Activated naive CD8-positive, alpha-beta T cell treated with anti-CD3 and anti-CD28 coated beads for 36 hours (primary cell): Measurements from ENCODE around the gene DPF3. TPM values are rescaled to one million over a fixed set of nuclear protein-coding genes. Genes with fewer than 3 reads are reported as not detected.

Experiments
- total RNA-seq, 2 experiments: library from RNA; stranded (reverse); gene quantifications; one replicate each; pipeline ENCODE4 v1.2.3, GENCODE V29; 2021

Gene DPF3
- total RNA-seq, 2 experiments from 2014 or later: 1.1 to 1.3 TPM

Other genes starting within 250 kb of the DPF3 start
- 10 to 100 TPM; 25.5 to 31.8 TPM for gene DCAF4, start 32.4 kb upstream of the DPF3 start, total RNA-seq
- 1 to 10 TPM; 7.6 to 7.9 TPM for gene ZFYVE1, start 133.0 kb upstream of the DPF3 start, total RNA-seq
- 100 to 1,000 TPM; 102 to 108 TPM for gene RBM25, start 164.4 kb upstream of the DPF3 start, total RNA-seq
- gene PSEN1, start 242.4 kb upstream of the DPF3 start, total RNA-seq: 10 to 100 TPM; 23.5 to 23.7 TPM